Measurements from ENCODE around the gene PGGT1B. TPM values are rescaled to one million over a fixed set of nuclear protein-coding genes. Genes with fewer than 3 reads are reported as not detected.
A peak's percentile ranks its signal among the peaks of the same experiment; 100 is the strongest.

PGGT1B gene
- polyA plus RNA-seq, 3 donors: 28.2 to 34.6 (median 28.7) TPM

- no peak for DNase-seq
Measured at GRCh38 chr5:115190388-115190787, 72.3 kb downstream of the PGGT1B start.

- no peak for DNase-seq
Measured at GRCh38 chr5:115189866-115190265, 72.8 kb downstream of the PGGT1B start.

GRCh38 chr5:115186794-115187193 is 75.9 kb downstream of the PGGT1B start:
- no peak for DNase-seq

- DNase-seq: no peak
Measured at GRCh38 chr5:115184770-115185169, 77.9 kb downstream of the PGGT1B start.

GRCh38 chr5:115181757-115182156 is 80.9 kb downstream of the PGGT1B start:
- DNase-seq: no peak

GRCh38 chr5:115180165-115180709 is 82.4 kb downstream of the PGGT1B start:
- peak; percentile 44 for DNase-seq

- DNase-seq: peak; percentile 33
Measured at GRCh38 chr5:115179394-115180164, 83.1 kb downstream of the PGGT1B start.

GRCh38 chr5:115179030-115179393 is 83.7 kb downstream of the PGGT1B start:
- DNase-seq: no peak

- no peak for DNase-seq
Measured at GRCh38 chr5:115170929-115171510, 91.7 kb downstream of the PGGT1B start.

GRCh38 chr5:115170134-115170928 is 92.3 kb downstream of the PGGT1B start:
- peak; percentile 29 for DNase-seq

- DNase-seq: peak; percentile 86
Measured at GRCh38 chr5:115169487-115170133, 93.1 kb downstream of the PGGT1B start, which contains the start of gene TRIM36. TSS of gene TRIM36 (minus strand) at chr5:115169908. CDS start at chr5:115169634, 274 bp downstream.

- peak; percentile 12 for DNase-seq
Measured at GRCh38 chr5:115168829-115169486, 93.7 kb downstream of the PGGT1B start.

GRCh38 chr5:115166744-115167393 is 95.8 kb downstream of the PGGT1B start:
- no peak for DNase-seq

GRCh38 chr5:115165790-115166189 is 96.9 kb downstream of the PGGT1B start:
- DNase-seq: no peak

- DNase-seq: no peak
Measured at GRCh38 chr5:115160975-115161475, 101.7 kb downstream of the PGGT1B start.

Other genes starting within 250 kb of the PGGT1B start
- gene TRIM36, start 93.0 kb downstream of the PGGT1B start, polyA plus RNA-seq (ENCODE audit: insufficient read length in 3 of 3): 1 to 10 TPM; 2.1 to 2.6 (median 2.3) TPM
- gene CCDC112, start 33.8 kb upstream of the PGGT1B start, polyA plus RNA-seq (ENCODE audit: insufficient read length in 3 of 3): 10 to 100 TPM; 15.3 to 19.8 (median 15.8) TPM

All from renal pelvis (tissue), 4 donors.